ENCODE data around the gene RRP1B.

GRCh38 chr21:43654806-43655489 lies 4.4 kb upstream of the RRP1B start:
- TF ChIP-seq POLR2AphosphoS5 (IDR thresholded peaks at IDR 0.05; ENCODE audit: borderline replicate concordance, low read depth, low read length) (no peak), EZH2 (IDR thresholded peaks at IDR 0.05) (no peak), FOXP2 (optimal IDR thresholded peaks at IDR 0.05; ENCODE audit: control extremely low read depth, extremely low read length, insufficient read depth) (no peak)

All from SK-N-MC (cell line).